Progenitor cell of endocrine pancreas (in vitro differentiated cells): ENCODE measurements around the gene GPRIN1. TPM values are rescaled to one million over a fixed set of nuclear protein-coding genes. Genes with fewer than 3 reads are reported as not detected.
A peak's percentile ranks its signal among the peaks of the same experiment; 100 is the strongest.

Source experiments
- DNase-seq: peaks from one replicate; pipeline ENCODE4 v3.0.0; 2021; ENCODE audit warnings: low spot score; ENCODE audit not compliant: unreplicated experiment
- H3K27ac Mint-ChIP-seq: 2 replicates; pipeline ENCODE4 v1.8.0; 2021; ENCODE audit warnings: mild to moderate bottlenecking, moderate library complexity, mixed read lengths
- H3K27me3 Mint-ChIP-seq: 2 replicates; pipeline ENCODE4 v1.8.0; 2021; ENCODE audit warnings: mixed read lengths
- H3K36me3 Mint-ChIP-seq: 2 replicates; pipeline ENCODE4 v1.8.0; 2022; ENCODE audit warnings: mixed read lengths; ENCODE audit not compliant: insufficient read depth
- H3K4me1 Mint-ChIP-seq: 2 replicates; pipeline ENCODE4 v1.8.0; 2021; ENCODE audit warnings: low read depth, mixed read lengths
- H3K4me3 Mint-ChIP-seq: 2 replicates; pipeline ENCODE4 v1.8.0; 2021; ENCODE audit warnings: low read depth, mild to moderate bottlenecking, moderate library complexity, mixed read lengths
- H3K9me3 Mint-ChIP-seq: 2 replicates; pipeline ENCODE4 v1.8.0; 2021; ENCODE audit warnings: low read depth, mixed read lengths
- CTCF ChIP-seq: fragments of 200-600 bp; sonication (generic); IDR thresholded peaks from one replicate; pipeline ENCODE4 v1.5.0; 2021; ENCODE audit warnings: antibody characterized with exemption, mild to moderate bottlenecking; ENCODE audit not compliant: unreplicated experiment
- microRNA-seq: library from miRNA; unstranded; fragments of <30 nt; microRNA quantifications from one replicate; pipeline ENCODE4 v1.1.0, GENCODE V29; 2020; ENCODE audit warnings: borderline number of aligned reads; ENCODE audit not compliant: unreplicated experiment
- total RNA-seq: library from RNA; stranded (reverse); gene quantifications from 2 replicates; pipeline ENCODE4 v1.2.1, GENCODE V29; 2021

Gene GPRIN1
- total RNA-seq, 1 donor from 2014 or later, result 5.9 TPM

- H3K9me3 Mint-ChIP-seq, result no peaks in the 10 kb centered on the region
- H3K36me3 Mint-ChIP-seq, result no peaks in the 10 kb centered on the region
- peaks cover 25% of the 10 kb centered on the region for H3K27me3 Mint-ChIP-seq
- no peak overlapping the region for H3K27ac Mint-ChIP-seq
- H3K4me1 Mint-ChIP-seq, result peaks cover 4% of the 10 kb centered on the region
- no peak overlapping the region for H3K4me3 Mint-ChIP-seq
- no peak for DNase-seq
- TF ChIP-seq CTCF, result no peak
Measured at GRCh38 chr5:176550275-176550831, 59.6 kb downstream of the GPRIN1 start.

- Mint-ChIP-seq H3K4me1 (peaks cover 4% of the 10 kb centered on the region), H3K27ac (no peak overlapping the region), H3K36me3 (no peaks in the 10 kb centered on the region), H3K9me3 (no peaks in the 10 kb centered on the region), H3K27me3 (peaks cover 23% of the 10 kb centered on the region), H3K4me3 (no peak overlapping the region)
- TF ChIP-seq CTCF, result no peak
- DNase-seq, result no peak
Measured at GRCh38 chr5:176549871-176550270, 60.1 kb downstream of the GPRIN1 start.

DNA sequence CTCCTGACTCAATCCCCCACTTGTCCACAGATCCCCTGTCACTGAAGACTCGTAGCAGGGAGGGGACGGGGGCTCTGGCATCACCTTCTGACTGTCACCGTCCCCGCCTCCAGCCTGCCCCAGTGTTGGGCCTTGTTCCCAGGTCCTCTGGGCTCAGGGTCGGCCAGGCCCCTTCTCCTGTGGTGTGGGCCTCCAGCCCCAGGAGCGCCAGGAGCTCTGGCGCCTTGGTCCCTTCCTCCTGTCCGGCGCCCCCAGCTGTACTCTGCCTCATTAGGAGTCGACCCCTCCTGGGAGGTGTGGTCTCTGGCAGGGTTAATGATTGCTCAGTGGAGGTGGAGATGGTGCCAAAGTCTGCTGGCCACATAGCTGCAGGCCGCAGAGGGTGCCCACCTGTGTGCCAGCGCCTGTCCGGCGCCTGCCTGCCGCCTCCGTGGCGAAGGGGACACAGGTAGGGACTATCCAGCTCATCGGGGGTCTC, 61.0 kb downstream of the GPRIN1 start, which contains the start of gene CDHR2:
Gene CDHR2 (plus strand): TSS at position 376 of the 478 bp plus-strand sequence. CDS start 16,011 bp downstream, outside the sequence.
- TF ChIP-seq CTCF, result no peak
- peak within 1 kb of the TSS; percentile 29 for H3K27ac Mint-ChIP-seq
- no peaks in the 10 kb centered on the region for H3K9me3 Mint-ChIP-seq
- H3K27me3 Mint-ChIP-seq, result peaks cover 21% of the 10 kb centered on the region
- no peak within 1 kb of the TSS for H3K4me3 Mint-ChIP-seq
- no peak for DNase-seq
- no peaks in the 10 kb centered on the region for H3K36me3 Mint-ChIP-seq
- H3K4me1 Mint-ChIP-seq, result peaks cover 8% of the 10 kb centered on the region

DNA sequence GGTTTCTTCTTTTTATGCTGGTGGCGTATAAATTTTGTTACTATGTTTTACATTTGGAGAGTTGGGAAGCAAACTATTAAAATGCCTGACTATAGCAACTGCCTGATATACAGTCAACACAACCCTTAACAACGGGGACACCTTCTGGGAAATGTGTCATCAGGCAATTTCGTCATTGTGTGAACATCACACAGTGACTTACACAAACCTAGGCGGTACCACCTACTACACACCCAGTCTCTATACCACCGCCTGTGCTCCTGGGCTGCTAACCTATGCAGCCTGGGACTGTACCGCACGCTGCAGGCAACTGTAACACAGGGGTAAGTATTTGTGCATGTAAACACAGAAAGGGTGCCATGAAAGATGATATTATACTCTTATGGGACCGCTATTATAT, 62.2 kb downstream of the GPRIN1 start:
- H3K9me3 Mint-ChIP-seq, result no peaks in the 10 kb centered on the region
- H3K4me1 Mint-ChIP-seq, result peaks cover 10% of the 10 kb centered on the region
- H3K27me3 Mint-ChIP-seq, result peaks cover 12% of the 10 kb centered on the region
- TF ChIP-seq CTCF, result no peak
- H3K27ac Mint-ChIP-seq, result no peak overlapping the region
- H3K36me3 Mint-ChIP-seq, result no peaks in the 10 kb centered on the region
- DNase-seq, result no peak
- H3K4me3 Mint-ChIP-seq, result no peak overlapping the region

Small RNAs within 50 kb of the gene (microRNA-seq; reads per million reads assigned to microRNA genes)
- not detected for gene MIR4281

Other genes with a start within 250 kb of the GPRIN1 start
- 109 and 111 TPM in 2 replicates for gene KIAA1191, start 248.4 kb downstream of the GPRIN1 start, total RNA-seq
- gene ARL10, start 244.7 kb downstream of the GPRIN1 start, total RNA-seq, result 24.5 and 29.5 TPM in 2 replicates
- gene NOP16, start 221.6 kb downstream of the GPRIN1 start, total RNA-seq, result 21.9 and 26.4 TPM in 2 replicates
- gene HIGD2A, start 221.4 kb downstream of the GPRIN1 start, total RNA-seq, result 88.0 and 96.8 TPM in 2 replicates
- 27.9 and 29.1 TPM in 2 replicates for gene CLTB, start 193.6 kb downstream of the GPRIN1 start, total RNA-seq
- gene FAF2, start 161.8 kb downstream of the GPRIN1 start, total RNA-seq, result 53.6 and 54.6 TPM in 2 replicates
- 153 and 156 TPM in 2 replicates for gene RNF44, start 72.8 kb downstream of the GPRIN1 start, total RNA-seq
- gene CDHR2, start 60.8 kb downstream of the GPRIN1 start, total RNA-seq, result 1.5 and 1.6 TPM in 2 replicates
- gene SNCB, start 20.4 kb upstream of the GPRIN1 start, total RNA-seq, result 0.24 TPM in 1 of 2 replicates, not detected in the other
- not detected in 2 replicates for gene EIF4E1B, start 20.5 kb upstream of the GPRIN1 start, total RNA-seq
- 37.3 and 37.5 TPM in 2 replicates for gene TSPAN17, start 37.3 kb upstream of the GPRIN1 start, total RNA-seq
- 2.8 and 2.9 TPM in 2 replicates for gene UNC5A, start 200.4 kb upstream of the GPRIN1 start, total RNA-seq